ENCODE measurements around the gene PSMA4. TPM values are rescaled to one million over a fixed set of nuclear protein-coding genes. Genes with fewer than 3 reads are reported as not detected.

Gene PSMA4
- total and polyA plus RNA-seq, 4 donors = 95.3 to 154 (median 120) TPM

- TF ChIP-seq REST (IDR thresholded peaks at IDR 0.05) (no peak), ATF3 (IDR thresholded peaks at IDR 0.05) (no peak), FOXA1 (IDR thresholded peaks at IDR 0.05) (no peak), GABPA (IDR thresholded peaks at IDR 0.05 in 1 of 2, conservative IDR thresholded peaks at IDR 0.05 in 1 of 2) (no peak), NR2F2 (IDR thresholded peaks at IDR 0.05) (no peak)
These were observed 6.9 kb upstream of the PSMA4 start (continued) for GRCh38 chr15:78533331-78533730.

GRCh38 chr15:78536134-78536533 lies 4.1 kb upstream of the PSMA4 start:
- Histone ChIP-seq H3K27me3 (ENCODE audit: control insufficient read depth in 4 of 4, insufficient read depth in 4 of 4, low read length in 3 of 4) (no peaks in the 10 kb centered on the region), H3K4me1 (ENCODE audit: control insufficient read depth in 4 of 4, insufficient read depth in 4 of 4, low read length in 3 of 4) (peaks cover 0 to 6% (median under 1%) of the 10 kb centered on the region in 4 donors), H3K36me3 (ENCODE audit: control insufficient read depth in 4 of 4, insufficient read depth in 3 of 4, low read depth in 1 of 4, low read length in 3 of 4) (peaks cover 0 to 2% (median 0%) of the 10 kb centered on the region in 4 donors), H3K9me3 (ENCODE audit: control insufficient read depth in 4 of 4, low read length in 3 of 4) (no peaks in the 10 kb centered on the region), H3K9ac (ENCODE audit: low read depth in 1 of 2, low read length in 2 of 2) (no peak overlapping the region), H3K27ac (ENCODE audit: low read depth in 1 of 2, low read length in 2 of 2) (no peak overlapping the region), H3K4me3 (ENCODE audit: low read depth in 1 of 3, low read length in 3 of 3) (no peak overlapping the region)
- 95% methylated on average over 1 of the region's 1 CpG for WGBS
- DNase-seq (ENCODE audit: low spot score) = no peak
- TF ChIP-seq HNF4G (IDR thresholded peaks at IDR 0.05) (no peak), MAX (IDR thresholded peaks at IDR 0.05) (no peak), NR2F2 (IDR thresholded peaks at IDR 0.05) (no peak), FOXA2 (IDR thresholded peaks at IDR 0.05) (no peak), FOXA1 (IDR thresholded peaks at IDR 0.05) (no peak), REST (IDR thresholded peaks at IDR 0.05) (no peak), TAF1 (conservative IDR thresholded peaks at IDR 0.05) (no peak), ATF3 (IDR thresholded peaks at IDR 0.05) (no peak), HNF4A (conservative IDR thresholded peaks at IDR 0.05) (no peak), YY1 (IDR thresholded peaks at IDR 0.05) (no peak), SP1 (IDR thresholded peaks at IDR 0.05) (no peak), GABPA (IDR thresholded peaks at IDR 0.05 in 1 of 2, conservative IDR thresholded peaks at IDR 0.05 in 1 of 2) (no peak), RAD21 (IDR thresholded peaks at IDR 0.05) (no peak)
